ENCODE measurements around the gene NHS.

DNA sequence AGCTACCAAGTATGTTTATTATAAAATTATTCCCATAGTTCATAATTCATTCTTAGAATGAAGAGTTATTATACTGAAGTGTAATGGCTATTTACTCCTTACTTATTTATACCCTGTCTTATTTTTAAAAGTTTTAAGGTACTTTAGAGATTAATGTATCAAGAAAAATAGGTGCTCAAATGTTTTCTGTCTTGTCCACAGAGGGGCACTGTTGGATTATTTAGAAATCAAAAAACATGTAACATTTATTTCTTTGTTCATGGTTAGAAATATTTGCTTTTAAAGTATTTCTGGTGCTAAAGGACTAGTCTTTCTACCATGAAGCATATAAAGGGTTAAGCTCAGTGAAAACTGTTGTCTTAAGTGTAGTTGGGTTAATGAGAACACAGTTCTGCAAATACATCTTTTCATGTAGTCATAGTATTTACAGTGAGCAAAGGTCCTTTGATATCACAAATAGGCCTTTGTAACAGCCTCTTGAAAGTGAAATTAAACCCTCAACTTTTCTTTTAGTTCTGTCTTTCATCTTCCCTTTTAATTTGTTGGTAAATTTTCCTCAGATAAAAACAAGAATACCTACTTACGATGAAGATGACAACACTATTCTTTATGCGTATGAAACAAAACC, 370.0 kb downstream of the NHS start:
- TF ChIP-seq EZH2phosphoT487 (IDR thresholded peaks at IDR 0.05) (no peak), EZH2 (IDR thresholded peaks at IDR 0.05) (no peak)

Data from neural progenitor cell (in vitro differentiated cells).